Ovary (tissue), 3 donors: ENCODE measurements around the gene CEP97.
A peak's percentile ranks its signal among the peaks of the same experiment; 100 is the strongest.

Experiments
- CTCF ChIP-seq, 3 donors: fragments of 450-650 bp in 2 of 3; fragments of 200-600 bp in 1 of 3; IDR thresholded peaks; one replicate each; pipeline versions ENCODE4 v1.5.1 to v1.8.0; 2016 to 2022; ENCODE audit warnings: antibody characterized with exemption in 3 of 3, mild to moderate bottlenecking in 1 of 3
- EP300 ChIP-seq: sonication (generic); formaldehyde crosslinking; IDR thresholded peaks from one replicate; pipeline ENCODE4 v1.6.1; 2017; ENCODE audit warnings: antibody characterized with exemption
- POLR2A ChIP-seq: fragments of 450-650 bp; IDR thresholded peaks from one replicate; pipeline ENCODE4 v1.6.1; 2017; ENCODE audit warnings: antibody characterized with exemption, mild to moderate bottlenecking, moderate library complexity
- donor health status: DM: no; HTN: no; CAD: no.

GRCh38 chr3:101809178-101810021 is 85.0 kb downstream of the CEP97 start:
- peak in 2 of 3 donors; percentile 60 to 77 for TF ChIP-seq CTCF (IDR thresholded peaks at IDR 0.05)
- no peak for TF ChIP-seq EP300
- no peak for TF ChIP-seq POLR2A
